GM23338 (cell line): ENCODE results near the gene ZNF592. TPM values are rescaled to one million over a fixed set of nuclear protein-coding genes. Genes with fewer than 3 reads are reported as not detected.

Source experiments
- ATAC-seq: fragments of 200-7000 bp; cut with Tn5 transposase; 3 replicates; pipeline ENCODE4 v1.9.1; 2020
- DNase-seq: peaks from one replicate; pipeline ENCODE4 v3.0.0-alpha.2; 2015; ENCODE audit warnings: low spot score
- H2AFZ ChIP-seq: fragments of 200-600 bp; sonication (generic); 2 replicates; pipeline ENCODE4 v1.8.0; 2016; ENCODE audit warnings: antibody characterized with exemption, mild to moderate bottlenecking, moderate library complexity
- H3F3A ChIP-seq: fragments of 200-600 bp; sonication (generic); replicated peaks from 2 replicates; pipeline ENCODE4 v1.8.0; 2017; ENCODE audit warnings: antibody characterized with exemption, mixed run types, low read depth
- H3K27ac ChIP-seq: fragments of 200-600 bp; sonication (generic); 2 replicates; pipeline ENCODE4 v1.6.1; 2016; ENCODE audit warnings: low read depth
- H3K27me3 ChIP-seq: fragments of 200-600 bp; sonication (generic); 2 replicates; pipeline ENCODE4 v1.8.0; 2016; ENCODE audit warnings: mild to moderate bottlenecking, mixed run types, moderate library complexity; ENCODE audit not compliant: insufficient read depth
- H3K36me3 ChIP-seq: fragments of 200-600 bp; sonication (generic); 2 replicates; pipeline ENCODE4 v1.8.0; 2016; ENCODE audit warnings: mild to moderate bottlenecking; ENCODE audit not compliant: insufficient read depth
- H3K4me1 ChIP-seq: fragments of 200-600 bp; sonication (generic); 2 replicates; pipeline ENCODE4 v1.8.0; 2016; ENCODE audit warnings: mild to moderate bottlenecking, moderate library complexity; ENCODE audit not compliant: insufficient read depth
- H3K4me2 ChIP-seq: fragments of 200-600 bp; sonication (generic); 2 replicates; pipeline ENCODE4 v1.7.1; 2017; ENCODE audit warnings: mixed run types
- H3K4me3 ChIP-seq: fragments of 200-600 bp; sonication (generic); 2 replicates; pipeline ENCODE4 v1.6.1; 2016; ENCODE audit warnings: mixed run types
- H3K79me2 ChIP-seq: fragments of 200-600 bp; sonication (generic); replicated peaks from 2 replicates; pipeline ENCODE4 v1.8.0; 2017; ENCODE audit warnings: mild to moderate bottlenecking; ENCODE audit not compliant: insufficient read depth
- H3K9me2 ChIP-seq: fragments of 200-600 bp; sonication (generic); 2 replicates; pipeline ENCODE4 v1.8.0; 2017; ENCODE audit not compliant: insufficient read depth
- H4K20me1 ChIP-seq: fragments of 200-600 bp; sonication (generic); replicated peaks from 2 replicates; pipeline ENCODE4 v1.8.0; 2017; ENCODE audit warnings: mild to moderate bottlenecking; ENCODE audit not compliant: insufficient read depth
- H3K27ac Mint-ChIP-seq: 2 replicates; pipeline ENCODE4 v1.8.0; 2020; ENCODE audit warnings: inconsistent platforms, mild to moderate bottlenecking, moderate library complexity, mixed read lengths
- H3K27me3 Mint-ChIP-seq: 3 replicates; pipeline ENCODE4 v1.8.0; 2022; ENCODE audit warnings: low read depth, mild to moderate bottlenecking, moderate library complexity, mixed read lengths, inconsistent platforms; ENCODE audit not compliant: insufficient read depth, poor library complexity
- H3K36me3 Mint-ChIP-seq: 3 replicates; pipeline ENCODE4 v1.8.0; 2021; ENCODE audit warnings: low read depth, mild to moderate bottlenecking, inconsistent platforms, moderate library complexity, mixed read lengths
- H3K4me1 Mint-ChIP-seq: 3 replicates; pipeline ENCODE4 v1.8.0; 2020; ENCODE audit warnings: mild to moderate bottlenecking, inconsistent platforms, mixed read lengths
- H3K4me3 Mint-ChIP-seq: 3 replicates; pipeline ENCODE4 v1.8.0; 2021; ENCODE audit warnings: moderate library complexity, mild to moderate bottlenecking, inconsistent platforms, mixed read lengths
- H3K9me3 Mint-ChIP-seq: 3 replicates; pipeline ENCODE4 v1.8.0; 2020; ENCODE audit warnings: moderate library complexity, mild to moderate bottlenecking, inconsistent platforms, mixed read lengths
- CREB1 ChIP-seq: fragments of 250-450 bp; sonication (Bioruptor Pico); IDR thresholded peaks from 2 replicates; pipeline ENCODE4 v1.5.0; 2020; ENCODE audit warnings: low read depth, mild to moderate bottlenecking, moderate library complexity
- CTCF ChIP-seq, 2 experiments: fragments of 200-600 bp in 1 of 2; sonication (generic) in 1 of 2; conservative IDR thresholded peaks; 2 replicates each; pipeline versions ENCODE4 v1.5.1 to v1.6.1; 2016 to 2017; ENCODE audit warnings: antibody characterized with exemption in 2 of 2, low read depth in 2 of 2, mild to moderate bottlenecking in 2 of 2, moderate library complexity in 1 of 2
- ETS1 ChIP-seq: IDR thresholded peaks from 2 replicates; pipeline ENCODE4 v1.6.1; 2016; ENCODE audit warnings: antibody characterized with exemption
- EZH2 ChIP-seq: fragments of 200-600 bp; sonication (generic); IDR thresholded peaks from one replicate; pipeline ENCODE4 v1.8.0; 2017; ENCODE audit warnings: antibody characterized with exemption, mild to moderate bottlenecking, low read depth; ENCODE audit not compliant: unreplicated experiment
- EZH2phosphoT487 ChIP-seq: fragments of 200-600 bp; sonication (generic); IDR thresholded peaks from one replicate; pipeline ENCODE4 v1.8.1; 2018; ENCODE audit warnings: antibody characterized with exemption; ENCODE audit not compliant: unreplicated experiment
- JUNB ChIP-seq: IDR thresholded peaks from one replicate; pipeline ENCODE4 v1.6.1; 2016; ENCODE audit warnings: antibody characterized with exemption; ENCODE audit not compliant: unreplicated experiment
- NANOG ChIP-seq: IDR thresholded peaks from 2 replicates; pipeline ENCODE4 v1.6.1; 2016; ENCODE audit warnings: antibody characterized with exemption, borderline replicate concordance
- POLR2AphosphoS5 ChIP-seq: IDR thresholded peaks from 2 replicates; pipeline ENCODE4 v1.6.1; 2016; ENCODE audit warnings: antibody characterized with exemption, low read depth
- REST ChIP-seq: IDR thresholded peaks from one replicate; pipeline ENCODE4 v1.6.1; 2018; ENCODE audit warnings: antibody characterized with exemption; ENCODE audit not compliant: unreplicated experiment
- STAT1 ChIP-seq: IDR thresholded peaks from one replicate; pipeline ENCODE4 v1.6.1; 2016; ENCODE audit warnings: antibody characterized with exemption; ENCODE audit not compliant: unreplicated experiment
- ZNF114 ChIP-seq: fragments of 250-450 bp; sonication (Bioruptor Pico); IDR thresholded peaks from 2 replicates; pipeline ENCODE4 v1.5.0; 2020; ENCODE audit warnings: mild to moderate bottlenecking, moderate library complexity
- ZNF331 ChIP-seq: fragments of 250-450 bp; sonication (Bioruptor Pico); IDR thresholded peaks from 2 replicates; pipeline ENCODE4 v1.5.0; 2020; ENCODE audit warnings: low read depth, mild to moderate bottlenecking, moderate library complexity
- ZNF462 ChIP-seq: fragments of 250-450 bp; sonication (Bioruptor Pico); IDR thresholded peaks from 2 replicates; pipeline ENCODE4 v1.5.0; 2020; ENCODE audit warnings: mild to moderate bottlenecking, moderate library complexity
- polyA plus RNA-seq: library from polyadenylated mRNA; unstranded; fragments of >200 nt; fragmentation: Nextera tagmentation; extraction: Ambion mirVana; gene quantifications from 2 replicates; pipeline ENCODE4 v1.2.1, GENCODE V29; 2016
- total RNA-seq: library from RNA; depleted of rRNA; stranded (reverse); fragments of >200 nt; shearing (Covaris generic); gene quantifications from 2 replicates; pipeline ENCODE4 v1.2.3, GENCODE V29; 2014

The ZNF592 gene
- total and polyA plus RNA-seq, 2 experiments from 2014 or later, result 4.4 to 21.4 TPM

GRCh38 chr15:84775867-84776449 is 27.6 kb downstream of the ZNF592 start:
- no peak overlapping the region for H3K27ac Mint-ChIP-seq
- H2AFZ ChIP-seq, result no peak overlapping the region

More at GRCh38 chr15:84775867-84776449, 27.6 kb downstream of the ZNF592 start:
- no peak for ATAC-seq
- H3K4me2 ChIP-seq, result no peak overlapping the region
- Mint-ChIP-seq H3K4me1 (peaks cover 10% of the 10 kb centered on the region), H3K4me3 (no peak overlapping the region), H3K36me3 (peaks cover 16% of the 10 kb centered on the region), H3K27me3 (peaks cover 11% of the 10 kb centered on the region), H3K9me3 (no peaks in the 10 kb centered on the region)
- no peak overlapping the region for H3K27ac ChIP-seq
- peaks cover 67% of the 10 kb centered on the region for H3K79me2 ChIP-seq
- no peaks in the 10 kb centered on the region for H3F3A ChIP-seq
- no peaks in the 10 kb centered on the region for H3K27me3 ChIP-seq
- H3K9me2 ChIP-seq, result no peaks in the 10 kb centered on the region
- TF ChIP-seq ETS1 (no peak), EZH2phosphoT487 (no peak), CREB1 (CRISPR knock-in tag) (no peak), ZNF462 (CRISPR knock-in tag) (no peak), JUNB (no peak), ZNF114 (CRISPR knock-in tag) (no peak), REST (no peak), NANOG (no peak), EZH2 (no peak), ZNF331 (CRISPR knock-in tag) (no peak), STAT1 (no peak), POLR2AphosphoS5 (no peak), CTCF (conservative IDR thresholded peaks at IDR 0.05; ENCODE audit: low read depth in 2 of 2) (no peak)
- H3K4me1 ChIP-seq, result peaks cover 9% of the 10 kb centered on the region; the same call in 1 of the 2 replicates
- peaks cover 9% of the 10 kb centered on the region for H4K20me1 ChIP-seq
- no peaks in the 10 kb centered on the region for H3K36me3 ChIP-seq
- no peak for DNase-seq
- H3K4me3 ChIP-seq, result no peak overlapping the region
